Sigmoid colon (tissue), 7 donors: ENCODE measurements around the gene NOSIP. TPM values are rescaled to one million over a fixed set of nuclear protein-coding genes. Genes with fewer than 3 reads are reported as not detected.

ENCODE experiments used
- DNase-seq: peaks from one replicate; pipeline ENCODE4 v3.0.0-alpha.2; 2019
- H3K27ac ChIP-seq, 4 donors: fragments of 200-600 bp; sonication (generic); one replicate each; pipeline ENCODE4 v1.5.1; 2016 to 2019; ENCODE audit warnings: mild to moderate bottlenecking in 1 of 4
- H3K27me3 ChIP-seq, 3 donors: fragments of 200-600 bp; sonication (generic); one replicate each; pipeline ENCODE4 v1.5.1; 2019; ENCODE audit warnings: mild to moderate bottlenecking in 1 of 3
- H3K36me3 ChIP-seq, 4 donors: fragments of 200-600 bp; sonication (generic); one replicate each; pipeline ENCODE4 v1.5.1; 2016 to 2019
- H3K4me1 ChIP-seq, 4 donors: fragments of 200-600 bp; sonication (generic); one replicate each; pipeline ENCODE4 v1.5.1; 2017 to 2019
- H3K4me3 ChIP-seq, 4 donors: fragments of 200-600 bp; sonication (generic); one replicate each; pipeline ENCODE4 v1.5.1; 2017 to 2019; ENCODE audit warnings: mild to moderate bottlenecking in 2 of 4, moderate library complexity in 1 of 4
- H3K9me3 ChIP-seq, 4 donors: fragments of 200-600 bp in 3 of 4; sonication (generic) in 3 of 4; one replicate each; pipeline versions ENCODE4 v1.5.1 to v1.6.1; 2013 to 2019
- CTCF ChIP-seq, 4 experiments: fragments of 450-650 bp in 3 of 4; fragments of 200-600 bp in 1 of 4; IDR thresholded peaks; one replicate each; pipeline ENCODE4 v1.5.1; 2016 to 2019; ENCODE audit warnings: antibody characterized with exemption in 4 of 4, mild to moderate bottlenecking in 3 of 4, moderate library complexity in 2 of 4
- EP300 ChIP-seq, 4 donors: sonication (generic); formaldehyde crosslinking; IDR thresholded peaks; one replicate each; pipeline ENCODE4 v1.6.1; 2017; ENCODE audit warnings: antibody characterized with exemption in 4 of 4
- POLR2A ChIP-seq, 2 donors: fragments of 450-650 bp; IDR thresholded peaks; one replicate each; pipeline ENCODE4 v1.6.1; 2016; ENCODE audit warnings: antibody characterized with exemption in 2 of 2, mild to moderate bottlenecking in 2 of 2, moderate library complexity in 2 of 2
- POLR2AphosphoS5 ChIP-seq, 4 donors: sonication (generic); formaldehyde crosslinking; IDR thresholded peaks; one replicate each; pipeline ENCODE4 v1.6.1; 2017; ENCODE audit warnings: antibody characterized with exemption in 4 of 4
- WGBS, 2 donors: extraction: QIAGEN DNeasy Blood & Tissue Kit; methylation state at CpG; one replicate each; pipeline ENCODE4 v1.1.7; 2013; 5-methylcytosine and 5-hydroxymethylcytosine counted together
- intact Hi-C: fragments of 100-400 bp; cut with DNase I; formaldehyde crosslinking; loops from one replicate; pipeline ENCODE4 v1.15.1; 2023
- polyA plus RNA-seq, 3 donors: library from polyadenylated mRNA; stranded (reverse); fragments of 200-250 nt; gene quantifications; one replicate each; pipeline ENCODE4 v1.2.3, GENCODE V29; 2013
- total RNA-seq, 4 donors: library from RNA; depleted of rRNA; stranded (reverse); fragments of >200 nt; gene quantifications; one replicate each; pipeline ENCODE4 v1.1.0, GENCODE V29; 2016
- donor health status: healthy with polysubstance abuse.
- donor health status: Bipolar disorder and iron deficiency.
- donor health status: healthy.

NOSIP gene
- total and polyA plus RNA-seq, 7 donors, result 47.6 to 123 (median 67.8) TPM

- intact Hi-C loops, result no loop called here
- TF ChIP-seq CTCF (IDR thresholded peaks at IDR 0.05) (no peak), POLR2A (IDR thresholded peaks at IDR 0.05) (no peak), EP300 (IDR thresholded peaks at IDR 0.05) (no peak), POLR2AphosphoS5 (IDR thresholded peaks at IDR 0.05) (no peak)
- Histone ChIP-seq H3K36me3 (peaks cover 4 to 57% (median 23%) of the 10 kb centered on the region in 4 donors), H3K27ac (peak overlapping the region; percentile 29 to 72 (median 60)), H3K4me3 (peak overlapping the region in 3 of 4 donors; percentile 22 to 35 (median 31)), H3K4me1 (peaks cover 0 to 16% (median 8%) of the 10 kb centered on the region in 4 donors), H3K9me3 (no peaks in the 10 kb centered on the region), H3K27me3 (no peaks in the 10 kb centered on the region)
- 51 to 78% methylated on average over 51 of the region's 53 CpGs for WGBS, 2 donors
- peak; percentile 91 for DNase-seq
Measured at GRCh38 chr19:49555600-49556411, 24.6 kb downstream of the NOSIP start.

- Histone ChIP-seq H3K36me3 (peaks cover 4 to 57% (median 22%) of the 10 kb centered on the region in 4 donors), H3K27ac (peak overlapping the region in 3 of 4 donors; percentile 19 to 49 (median 28)), H3K4me1 (peaks cover 0 to 16% (median 8%) of the 10 kb centered on the region in 4 donors), H3K9me3 (no peaks in the 10 kb centered on the region), H3K27me3 (no peaks in the 10 kb centered on the region), H3K4me3 (no peak overlapping the region)
- DNase-seq, result no peak
- 41 to 50% methylated on average over 17 of the region's 17 CpGs for WGBS, 2 donors
- TF ChIP-seq POLR2AphosphoS5 (IDR thresholded peaks at IDR 0.05), result peak in 3 of 4 donors; percentile 29 to 49 (median 31)
- TF ChIP-seq EP300 (IDR thresholded peaks at IDR 0.05), result no peak
- TF ChIP-seq POLR2A (IDR thresholded peaks at IDR 0.05), result no peak
- TF ChIP-seq CTCF (IDR thresholded peaks at IDR 0.05), result no peak
- intact Hi-C loops, result no loop called here
Measured at GRCh38 chr19:49554701-49555181, 25.6 kb downstream of the NOSIP start.

DNA sequence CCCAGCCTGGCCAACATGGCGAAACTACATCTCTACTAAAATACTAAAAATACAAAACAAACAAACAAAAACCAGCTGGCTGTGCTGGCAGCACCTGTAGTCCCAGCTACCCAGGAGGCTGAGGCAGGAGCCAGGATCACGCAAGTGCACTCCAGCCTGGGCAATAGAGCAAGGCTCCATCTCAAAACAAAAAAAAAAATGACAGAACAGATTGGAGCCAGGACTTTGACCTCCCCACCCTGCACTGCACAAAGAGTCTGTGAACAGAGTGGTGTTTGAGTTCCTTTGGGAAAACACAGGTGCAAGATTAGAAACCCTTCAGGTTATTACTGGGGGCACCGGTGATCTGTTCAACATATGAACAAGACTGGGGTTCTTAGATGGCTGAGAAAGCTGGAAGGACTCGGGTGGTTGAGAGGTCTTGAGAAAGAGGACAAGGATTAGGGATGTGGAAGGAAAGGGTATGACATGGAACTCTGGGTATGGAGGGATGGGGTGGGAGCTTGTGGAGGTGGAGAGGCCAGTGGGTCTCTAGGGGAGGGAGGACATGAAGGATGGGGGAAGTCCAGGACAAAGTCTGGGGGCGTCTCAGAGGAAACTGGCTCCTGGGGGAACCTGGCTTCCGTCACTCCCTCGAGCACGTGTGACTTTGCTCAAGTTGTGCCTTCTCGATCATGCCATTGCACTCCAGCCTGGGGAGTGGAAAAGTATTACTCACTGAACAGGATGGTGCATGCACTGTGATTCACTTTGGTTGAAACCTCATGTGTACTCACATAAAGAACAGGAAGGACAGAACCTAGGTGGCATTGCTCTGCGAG, 26.7 kb downstream of the NOSIP start:
- Histone ChIP-seq H3K4me3 (no peak overlapping the region), H3K36me3 (peaks cover 4 to 46% (median 14%) of the 10 kb centered on the region in 4 donors), H3K4me1 (peaks cover 0 to 16% (median 8%) of the 10 kb centered on the region in 4 donors), H3K27ac (peak overlapping the region in 2 of 4 donors; percentile 0 to 13), H3K9me3 (no peaks in the 10 kb centered on the region), H3K27me3 (no peaks in the 10 kb centered on the region)
- DNase-seq, result no peak
- intact Hi-C loops, result no loop called here
- WGBS, 2 donors, result 12 to 53% methylated on average over 10 of the region's 10 CpGs
- TF ChIP-seq POLR2AphosphoS5 (IDR thresholded peaks at IDR 0.05) (peak in 1 of 4 donors; percentile 9), POLR2A (IDR thresholded peaks at IDR 0.05) (no peak)

- Histone ChIP-seq H3K4me1 (peaks cover 0 to 16% (median 8%) of the 10 kb centered on the region in 4 donors), H3K36me3 (peaks cover 0 to 37% (median 8%) of the 10 kb centered on the region in 4 donors), H3K4me3 (no peak overlapping the region), H3K27me3 (no peaks in the 10 kb centered on the region), H3K27ac (peak overlapping the region in 1 of 4 donors; percentile 22), H3K9me3 (no peaks in the 10 kb centered on the region)
- intact Hi-C loops, result no loop called here
- no peak for DNase-seq
- WGBS, 2 donors, result 17 to 64% methylated on average over 11 of the region's 11 CpGs
- TF ChIP-seq POLR2A (IDR thresholded peaks at IDR 0.05) (no peak), EP300 (IDR thresholded peaks at IDR 0.05) (no peak), POLR2AphosphoS5 (IDR thresholded peaks at IDR 0.05) (no peak), CTCF (IDR thresholded peaks at IDR 0.05) (no peak)
Measured at GRCh38 chr19:49552749-49553148, 27.6 kb downstream of the NOSIP start.
